Daoy (cell line): ENCODE measurements around the gene ADISSP. TPM values are rescaled to one million over a fixed set of nuclear protein-coding genes. Genes with fewer than 3 reads are reported as not detected.
"Not testable (repeated sequence)": the region's sequence is repeated elsewhere in the genome, so short reads cannot be mapped to it uniquely, and the experiment has no call there.

ENCODE experiments used
- DNase-seq: peaks from one replicate; pipeline ENCODE4 v3.0.0-alpha.2; 2015; ENCODE audit warnings: low read depth
- total RNA-seq: library from RNA; depleted of rRNA; stranded (reverse); fragments of >200 nt; shearing (Covaris generic); gene quantifications from 2 replicates; pipeline ENCODE4 v1.2.3, GENCODE V29; 2014

Gene ADISSP
- total RNA-seq, 1 experiment from 2014 or later, result 40.4 TPM

- no peak for DNase-seq
Measured at GRCh38 chr20:3797592-3798372, 30.2 kb upstream of the ADISSP start.

DNA sequence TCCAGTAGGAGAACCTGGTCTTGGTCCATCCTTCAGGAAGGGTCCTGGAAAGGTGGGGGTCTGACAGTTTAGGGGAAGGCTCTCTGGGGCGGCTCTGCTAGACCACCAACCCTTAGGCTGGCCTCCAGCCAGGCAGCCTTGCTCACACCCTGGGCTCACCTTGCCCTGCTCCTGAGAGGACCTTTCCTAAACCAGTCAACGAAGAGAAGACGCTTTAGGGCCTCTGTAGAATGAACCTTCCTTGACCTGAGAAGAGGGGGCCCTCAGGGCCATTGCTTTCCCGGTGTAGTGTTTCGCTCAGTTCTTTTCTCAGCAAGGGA, 29.6 kb upstream of the ADISSP start:
- no peak for DNase-seq

GRCh38 chr20:3796477-3797225, 29.1 kb upstream of the ADISSP start:
- DNase-seq, result no peak

- peak; percentile 93 for DNase-seq
Measured at GRCh38 chr20:3795511-3796468, 28.2 kb upstream of the ADISSP start, which contains the start of gene CDC25B. Gene CDC25B, plus strand, starts transcription at chr20:3796310. Its CDS starts 222 bp downstream, at chr20:3796532.

DNA sequence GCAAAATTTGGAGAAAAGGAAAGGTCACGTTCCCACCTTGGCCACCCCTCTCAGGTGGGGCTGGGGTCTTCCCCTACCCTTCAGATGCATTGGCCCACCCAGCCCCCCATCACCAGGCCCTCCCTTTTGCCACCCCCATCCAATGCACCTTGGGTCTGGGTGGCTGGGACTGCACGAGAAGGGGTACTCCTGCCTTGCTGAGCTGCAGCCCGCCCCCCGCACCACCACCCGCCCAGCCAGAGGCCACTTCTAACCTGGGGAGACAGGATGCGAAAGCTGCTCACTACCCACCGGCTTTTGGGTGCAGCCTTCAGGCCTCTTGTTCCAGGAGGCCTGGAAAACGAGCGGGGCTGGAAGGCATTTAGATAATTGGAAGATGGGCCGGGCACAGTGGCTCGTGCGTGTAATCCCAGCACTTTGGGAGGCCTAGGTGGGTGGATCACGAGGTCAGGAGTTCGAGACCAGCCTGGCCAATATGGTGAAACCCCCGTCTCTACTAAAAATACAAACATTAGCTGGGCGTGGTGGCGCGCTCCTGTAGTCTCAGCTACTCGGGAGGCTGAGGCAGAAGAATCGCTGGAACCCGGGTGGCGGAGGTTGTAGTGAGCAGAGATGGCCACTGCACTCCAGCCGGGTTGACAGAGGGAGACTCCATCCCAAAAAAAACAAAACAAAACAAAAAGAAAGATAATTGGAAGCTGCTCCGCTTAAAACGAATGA, 27.3 kb upstream of the ADISSP start:
- DNase-seq, result no peak

- DNase-seq, result not testable (repeated sequence)
Measured at GRCh38 chr20:3794168-3794567, 26.6 kb upstream of the ADISSP start.

DNA sequence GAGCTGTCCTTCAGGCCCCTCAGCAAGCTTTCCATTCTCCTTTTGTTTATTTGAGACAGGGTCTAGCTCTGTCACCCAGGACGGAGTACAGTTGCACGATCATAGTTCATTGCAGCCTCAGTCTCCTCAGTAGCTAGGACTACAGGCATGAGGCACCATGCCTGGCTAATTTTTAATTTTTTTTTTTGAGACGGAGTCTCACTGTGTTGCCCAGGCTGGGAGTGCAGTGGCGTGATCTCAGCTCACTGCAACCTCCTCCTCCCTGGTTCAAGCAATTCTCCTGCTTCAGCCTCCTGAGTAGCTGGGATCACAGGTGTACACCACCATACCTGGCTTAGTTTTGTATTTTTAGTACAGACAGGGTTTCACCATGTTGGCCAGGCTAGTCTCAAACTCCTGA, 21.6 kb upstream of the ADISSP start:
- not testable (repeated sequence) for DNase-seq

DNA sequence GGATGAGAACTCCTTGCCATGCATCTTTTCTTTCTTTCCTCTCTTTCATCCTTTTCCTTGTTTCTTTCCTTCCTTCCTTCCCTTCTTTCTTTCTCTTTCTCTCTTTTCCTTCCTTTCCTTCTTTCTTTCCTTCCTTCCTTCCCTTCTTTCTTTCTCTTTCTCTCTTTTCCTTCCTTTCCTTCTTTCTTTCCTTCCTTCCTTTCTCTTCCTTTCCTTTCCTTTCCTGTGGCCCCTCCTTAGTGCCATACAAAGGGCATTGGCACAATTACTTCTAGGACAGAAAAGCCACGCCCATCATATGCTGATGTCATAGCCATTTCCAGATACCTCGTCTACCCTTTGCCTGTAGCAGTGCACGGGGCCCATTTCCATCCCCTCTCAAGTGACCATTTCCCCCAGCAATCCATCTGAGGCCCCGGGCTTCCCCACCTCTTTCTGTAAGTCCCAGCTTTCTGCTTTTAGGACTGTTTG, 21.2 kb upstream of the ADISSP start:
- peak; percentile 41 for DNase-seq

- no peak for DNase-seq
Measured at GRCh38 chr20:3787324-3788014, 19.9 kb upstream of the ADISSP start.

- DNase-seq, result peak; percentile 93
Measured at GRCh38 chr20:3786665-3787323, 19.2 kb upstream of the ADISSP start, which contains the start of gene CENPB. Gene CENPB, minus strand, starts transcription at chr20:3786740. Its CDS starts 257 bp downstream, at chr20:3786483.

- DNase-seq, result peak; percentile 67
Measured at GRCh38 chr20:3786126-3786484, 18.6 kb upstream of the ADISSP start.

DNA sequence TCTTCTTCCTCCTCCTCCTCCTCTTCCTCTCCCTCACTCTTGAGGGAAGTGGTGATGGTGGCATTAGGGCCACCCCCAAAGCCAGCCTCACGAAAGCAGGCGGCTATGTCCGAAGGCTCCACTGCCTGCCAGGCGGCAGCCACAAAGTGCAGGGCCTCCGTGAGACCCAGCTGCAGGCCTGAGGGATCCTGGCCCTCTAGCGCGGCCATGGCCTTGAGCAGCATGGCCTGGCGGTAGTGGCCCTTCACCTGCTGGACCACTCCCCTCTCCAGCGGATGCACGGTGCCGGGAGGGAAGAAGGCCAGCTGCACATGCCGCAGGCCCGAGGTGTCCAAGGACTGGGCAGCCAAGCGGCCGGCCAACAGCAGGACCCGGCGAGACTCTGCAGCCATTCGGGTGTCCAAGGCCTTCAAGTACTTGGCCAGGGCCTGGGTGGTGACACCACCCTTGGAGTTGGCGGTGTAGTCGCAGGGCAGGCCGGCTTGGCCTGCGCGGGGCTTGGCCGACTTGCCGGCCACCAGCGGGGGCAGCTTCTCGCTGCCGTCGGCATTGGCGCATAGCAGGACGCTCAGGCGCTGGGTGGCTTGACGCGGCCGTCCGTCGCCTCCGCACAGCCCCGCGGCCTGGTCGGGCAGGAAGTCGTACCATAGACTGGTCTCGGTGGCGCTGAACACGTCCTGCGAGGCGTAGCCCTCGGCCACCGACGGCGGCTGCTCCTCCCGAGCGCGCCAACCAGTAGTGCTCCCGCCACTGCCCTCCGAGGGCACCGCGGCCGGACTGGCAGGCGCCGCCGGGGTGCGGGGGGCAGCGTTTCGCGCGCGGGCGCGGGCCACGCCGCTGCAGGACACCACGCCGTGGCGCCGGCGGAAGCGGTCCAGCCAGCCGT, 17.9 kb upstream of the ADISSP start:
- peak; percentile 32 for DNase-seq

GRCh38 chr20:3784863-3785239, 17.3 kb upstream of the ADISSP start:
- DNase-seq, result no peak

DNA sequence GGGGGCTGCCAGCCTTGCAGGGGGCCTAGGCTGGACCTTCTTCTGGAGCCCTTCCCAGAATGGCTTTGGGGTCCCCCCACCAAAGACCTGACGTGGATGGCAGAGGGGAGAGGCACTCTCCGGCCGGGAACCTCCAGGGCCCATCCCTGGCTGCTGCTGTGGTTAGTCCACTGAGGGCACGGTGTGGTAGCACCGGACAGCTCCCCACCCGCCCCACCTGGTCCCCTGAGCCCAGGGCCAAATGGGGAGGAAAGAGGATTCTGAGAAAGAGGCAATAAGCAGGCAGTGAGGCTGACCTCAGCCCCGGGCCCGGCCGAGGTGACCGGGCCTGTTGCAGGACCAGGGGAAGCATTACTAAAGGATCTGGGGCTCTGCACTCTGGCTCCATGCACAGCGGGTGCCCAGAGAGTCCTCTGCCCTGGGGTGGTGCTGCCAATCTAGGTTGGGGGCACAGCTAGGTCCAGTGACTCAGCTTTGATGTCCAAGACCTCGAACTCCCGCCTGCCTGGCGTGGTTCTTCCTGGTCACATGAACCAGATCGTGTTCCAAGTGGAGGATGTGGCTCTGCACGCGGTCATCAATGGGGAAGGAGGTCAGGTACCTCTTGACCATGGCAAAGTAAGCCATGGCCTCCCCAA, 16.8 kb upstream of the ADISSP start:
- no peak for DNase-seq

DNA sequence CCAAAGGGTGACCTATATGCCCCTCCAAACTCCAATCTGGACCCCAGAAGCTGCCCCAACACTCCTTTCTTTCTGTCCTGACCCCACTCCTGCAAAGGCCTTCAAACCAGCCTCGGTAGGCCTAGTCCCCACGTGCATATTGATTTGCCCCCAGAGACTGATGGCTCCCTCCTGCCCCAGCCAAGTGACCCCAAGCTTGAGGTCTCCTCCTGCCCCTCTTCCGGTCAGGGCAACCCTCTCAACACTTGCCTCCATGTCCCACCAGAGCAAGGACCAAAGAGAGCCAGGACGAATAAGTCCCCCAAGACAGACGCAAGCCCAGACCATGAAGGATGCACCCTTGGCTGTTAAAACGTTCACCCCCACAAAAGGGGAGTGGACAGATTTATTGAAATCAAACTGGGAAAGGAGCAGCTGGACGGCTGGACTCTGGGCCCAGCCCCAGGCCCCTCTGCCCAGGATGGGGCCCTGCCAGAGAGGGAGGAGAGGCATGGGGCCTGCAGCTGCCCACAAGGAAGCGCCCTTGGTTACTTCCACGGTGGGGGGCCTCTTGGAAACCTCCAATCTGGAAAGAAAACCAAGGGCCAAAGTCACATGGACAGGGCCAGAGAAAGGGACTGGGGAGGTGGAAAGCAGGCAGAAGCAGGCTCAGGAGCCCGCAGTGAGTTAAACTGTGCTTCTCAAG, 16.1 kb upstream of the ADISSP start:
- no peak for DNase-seq

DNA sequence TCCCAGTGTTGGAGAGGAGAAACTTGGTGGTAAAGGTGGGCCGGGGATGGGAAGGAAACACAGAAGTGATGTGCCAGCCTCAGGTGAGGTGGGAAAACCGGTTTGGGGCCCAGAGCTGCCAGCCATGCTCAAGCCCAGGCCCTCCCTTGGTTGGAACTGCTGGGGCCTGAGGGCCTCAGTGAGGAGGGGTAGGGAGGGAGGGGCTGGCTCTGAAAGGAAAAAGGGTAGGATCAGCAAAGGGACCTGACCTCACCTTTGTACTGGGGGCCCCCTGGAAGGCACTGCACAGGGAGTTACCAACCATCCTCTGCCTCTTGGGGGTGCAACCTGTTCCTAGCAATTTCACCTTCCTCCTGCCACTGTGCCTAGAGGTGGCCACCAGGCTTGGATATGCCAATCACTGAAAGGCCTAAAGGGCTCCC, 15.5 kb upstream of the ADISSP start:
- no peak for DNase-seq

GRCh38 chr20:3782597-3782996, 15.0 kb upstream of the ADISSP start:
- DNase-seq, result no peak
